Urothelium cell line (cell line): Measurements from ENCODE around the gene OGFR.
"Not testable (repeated sequence)": the region's sequence is repeated elsewhere in the genome, so short reads cannot be mapped to it uniquely, and the experiment has no call there.

Source experiments
- DNase-seq: peaks from one replicate; pipeline ENCODE4 v3.0.0; 2011; ENCODE audit warnings: low spot score, mixed read lengths
- FAIRE-seq: peaks from 2 replicates; lab custom pipeline; 2011; peaks lifted over from hg19 to GRCh38; lab: Jason Lieb, UNC

The OGFR gene

GRCh38 chr20:62836967-62837490, 32.4 kb downstream of the OGFR start:
- no peak for FAIRE-seq

GRCh38 chr20:62837790-62838127, 33.1 kb downstream of the OGFR start:
- FAIRE-seq (no peak), DNase-seq (no peak)

More at GRCh38 chr20:62836967-62837490, 32.4 kb downstream of the OGFR start:
- DNase-seq: no peak

DNA sequence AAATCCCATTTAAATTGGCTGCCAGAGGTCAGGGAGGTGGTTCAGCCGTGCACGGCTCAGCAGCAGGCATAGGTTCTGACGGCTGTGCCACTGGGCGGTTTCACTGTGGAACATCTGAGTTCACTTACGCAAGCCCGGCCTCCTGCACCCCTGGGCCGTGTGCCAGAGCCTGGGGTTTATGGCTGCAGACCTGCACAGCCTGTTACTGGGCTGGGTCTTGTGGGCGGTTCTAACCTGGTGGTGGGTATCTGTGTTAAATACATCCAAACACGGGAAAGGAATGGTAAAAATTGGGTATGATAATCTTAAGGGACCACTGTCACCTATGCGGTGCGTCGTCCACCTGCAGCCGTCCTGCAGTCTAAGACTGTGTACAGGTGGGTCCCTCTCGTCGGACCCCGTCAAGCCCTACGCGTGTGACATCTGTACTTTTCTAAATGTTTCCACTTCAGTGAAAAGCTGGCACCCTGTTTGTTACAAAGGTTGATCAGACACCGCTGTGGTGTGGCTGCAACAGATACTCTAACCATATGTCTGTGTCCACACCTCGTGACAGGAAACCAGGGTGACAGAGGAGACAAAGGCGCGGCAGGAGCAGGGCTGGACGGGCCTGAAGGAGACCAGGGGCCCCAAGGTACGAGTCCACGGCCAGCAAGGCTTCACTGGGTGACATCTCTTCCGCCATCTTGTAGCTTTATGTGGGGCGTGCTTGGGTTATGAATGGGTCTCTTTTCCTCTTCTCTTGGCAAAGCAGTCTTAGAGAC, 33.7 kb downstream of the OGFR start:
- no peak for DNase-seq
- FAIRE-seq: no peak

- no peak for DNase-seq
- FAIRE-seq: no peak
Measured at GRCh38 chr20:62839261-62839660, 34.6 kb downstream of the OGFR start.

- FAIRE-seq (no peak), DNase-seq (no peak)
Measured at GRCh38 chr20:62839816-62840215, 35.2 kb downstream of the OGFR start.

DNA sequence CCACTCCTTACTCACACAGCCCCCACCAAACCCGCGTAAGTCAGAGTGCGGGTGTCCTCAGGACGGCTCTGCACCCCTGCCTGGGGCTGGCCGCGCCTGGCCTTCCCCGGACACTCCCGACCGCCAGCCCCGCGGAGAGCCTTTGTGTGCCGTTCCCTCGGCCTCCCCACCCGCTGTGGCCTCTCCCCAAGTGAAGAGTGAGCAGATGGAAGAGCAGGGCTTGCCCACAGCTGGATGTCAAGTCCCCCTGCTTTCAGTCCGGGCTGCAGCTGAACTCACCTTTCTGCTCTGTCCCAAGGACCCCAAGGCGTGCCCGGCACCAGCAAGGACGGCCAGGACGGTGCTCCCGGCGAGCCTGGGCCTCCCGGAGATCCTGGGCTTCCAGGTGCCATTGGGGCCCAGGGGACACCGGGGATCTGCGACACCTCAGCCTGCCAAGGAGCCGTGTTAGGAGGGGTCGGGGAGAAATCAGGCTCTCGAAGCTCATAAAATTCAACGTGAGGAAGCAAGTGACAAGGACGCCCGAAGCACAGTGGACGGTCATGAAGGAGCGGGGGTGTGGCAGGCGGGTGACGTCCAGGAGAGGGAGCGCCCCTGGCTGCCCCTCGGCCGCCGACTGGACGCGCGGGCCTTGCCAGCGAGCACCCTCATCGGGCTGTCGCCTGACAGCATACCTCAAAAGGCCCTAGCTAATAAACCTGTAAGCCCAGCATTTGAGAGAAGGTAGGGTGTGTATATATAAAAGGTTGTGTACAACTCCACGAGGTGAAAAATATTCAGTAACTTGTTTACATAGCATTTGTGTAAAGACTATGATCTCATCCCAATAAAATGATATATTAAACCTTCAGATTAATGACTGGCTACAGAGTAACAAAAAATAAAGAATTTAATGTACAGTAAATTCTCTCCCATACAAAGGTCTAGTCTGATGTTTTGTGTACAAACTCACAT, 35.9 kb downstream of the OGFR start:
- no peak for FAIRE-seq
- DNase-seq: no peak

DNA sequence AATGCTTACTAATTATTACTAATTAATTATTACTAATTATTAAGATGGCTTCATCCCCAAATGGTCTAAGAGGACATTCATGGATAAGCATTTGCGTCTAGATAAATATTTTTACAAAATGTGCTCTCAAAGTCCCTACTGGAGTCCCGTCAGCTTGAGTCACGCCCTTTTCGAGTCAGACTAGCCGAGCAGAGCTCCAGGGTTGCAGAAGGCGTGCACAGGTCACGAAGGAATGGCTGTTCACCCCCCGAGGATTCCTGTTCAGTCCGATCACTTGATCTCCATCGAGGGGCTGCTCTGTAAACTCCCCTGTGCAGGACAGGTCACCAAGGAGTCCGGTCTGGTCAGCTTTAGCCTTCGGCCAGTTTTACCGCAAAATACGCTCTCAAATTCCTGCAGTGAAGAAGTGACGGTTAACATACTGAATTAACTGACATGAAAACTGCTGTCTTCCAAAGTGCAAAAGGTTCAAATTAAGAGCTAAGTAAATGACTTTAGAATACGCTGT, 37.1 kb downstream of the OGFR start:
- FAIRE-seq: no peak
- no peak for DNase-seq

DNA sequence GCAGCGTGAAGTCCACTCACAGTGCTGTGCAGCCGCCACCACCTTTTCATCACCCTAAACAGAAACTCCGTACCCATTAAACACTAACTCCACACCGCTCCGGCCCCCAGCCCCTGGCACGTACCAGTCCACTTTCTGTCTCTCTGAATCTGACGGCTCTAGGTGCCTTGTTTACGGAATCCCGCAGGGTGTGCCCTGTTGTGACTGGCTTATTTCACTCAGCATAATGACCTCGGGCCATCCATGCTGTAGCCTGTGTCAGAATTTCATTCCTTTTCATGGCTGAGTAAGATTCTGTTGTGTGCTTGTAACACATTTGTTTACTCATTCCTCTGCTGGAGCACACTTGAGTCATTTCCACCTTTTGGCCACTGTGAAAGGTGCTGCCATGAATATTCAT, 39.0 kb downstream of the OGFR start:
- FAIRE-seq (no peak), DNase-seq (no peak)

DNA sequence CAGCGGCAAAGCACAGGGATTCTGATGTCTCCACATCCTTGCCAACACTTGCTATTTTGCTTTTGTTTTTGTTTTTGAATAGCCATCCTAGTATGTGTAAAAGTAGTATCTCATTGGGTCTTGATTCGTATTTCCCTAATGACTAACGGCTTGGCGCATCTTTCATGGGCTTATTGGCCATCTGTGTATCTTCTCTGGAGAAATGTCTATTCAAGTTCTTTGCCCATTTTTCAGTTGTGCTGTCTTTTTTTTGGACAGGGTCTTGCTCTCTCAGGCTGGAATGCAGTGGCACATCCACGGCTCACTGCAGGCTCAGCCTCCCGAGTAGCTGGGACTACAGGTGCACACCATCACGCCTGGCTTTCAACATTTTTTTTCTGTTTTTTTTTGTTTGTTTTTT, 39.5 kb downstream of the OGFR start:
- FAIRE-seq (no peak), DNase-seq (no peak)

DNA sequence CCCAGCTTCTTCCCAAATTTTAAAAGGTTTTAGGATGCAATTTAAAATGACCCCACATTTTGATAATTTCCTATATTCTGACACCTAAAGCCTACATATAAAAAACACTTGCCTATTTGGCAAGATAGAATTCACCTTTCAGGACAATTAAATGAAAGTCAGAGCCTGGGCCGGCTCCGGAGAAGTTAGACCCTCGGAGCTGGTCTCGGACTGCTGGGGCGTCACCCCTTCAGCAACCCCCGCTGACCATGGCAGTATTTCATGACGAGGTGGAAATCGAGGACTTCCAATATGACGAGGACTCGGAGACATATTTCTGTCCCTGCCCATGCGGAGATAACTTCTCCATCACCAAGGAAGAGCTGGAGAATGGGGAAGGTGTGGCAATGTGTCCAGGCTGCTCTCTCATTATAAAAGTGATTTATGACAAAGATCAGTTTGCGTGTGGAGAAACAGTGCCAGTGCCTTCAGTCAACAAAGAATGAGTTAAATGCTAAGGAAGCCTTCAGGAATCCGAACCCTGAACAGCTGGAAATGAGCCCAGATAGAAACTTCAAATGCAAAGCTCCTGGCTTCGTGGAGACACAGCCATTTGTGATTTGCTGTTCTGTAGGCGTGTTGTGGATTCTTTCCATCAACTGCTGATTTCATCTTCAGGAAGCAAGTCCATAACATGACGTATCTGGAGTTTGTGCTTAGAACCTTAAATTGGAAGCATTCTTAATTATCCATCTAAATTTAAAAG, 41.0 kb downstream of the OGFR start:
- no peak for FAIRE-seq

DNA sequence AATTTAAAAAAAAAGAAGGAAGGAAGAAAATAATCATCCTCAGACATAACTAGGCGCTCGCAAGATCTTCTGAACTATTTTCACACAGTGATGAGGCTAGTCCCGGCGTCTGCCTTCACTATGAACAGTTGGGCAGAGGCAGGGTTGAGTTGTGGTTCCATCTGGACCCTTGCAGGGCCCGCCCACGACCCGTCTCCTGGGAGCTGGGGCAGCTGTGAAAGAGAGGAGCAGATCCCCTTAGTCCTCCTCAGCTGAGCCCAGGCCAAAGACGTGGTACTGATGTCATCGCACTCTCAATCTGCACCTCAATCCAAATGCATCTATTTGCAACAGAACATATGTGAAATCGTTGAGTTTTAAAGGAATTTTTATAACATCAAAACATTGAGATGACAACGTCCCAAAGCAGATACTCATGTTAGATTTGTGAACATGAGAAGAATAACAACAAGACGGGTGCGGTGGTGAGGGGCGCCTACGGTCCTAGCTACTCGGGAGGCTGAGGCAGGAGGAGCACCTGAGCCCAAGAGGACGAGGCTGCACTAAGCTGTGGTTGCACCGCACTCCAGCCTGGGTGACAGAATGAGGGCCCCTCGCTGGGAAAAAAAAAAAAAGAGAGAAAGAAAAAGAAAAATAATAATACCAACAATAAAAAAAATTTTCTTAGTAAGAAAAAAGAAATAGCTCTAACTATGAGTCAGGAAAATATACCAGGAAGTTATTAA, 41.7 kb downstream of the OGFR start:
- no peak for FAIRE-seq
- DNase-seq: no peak

More for the DNA sequence above, 41.0 kb downstream of the OGFR start:
- DNase-seq: no peak

DNA sequence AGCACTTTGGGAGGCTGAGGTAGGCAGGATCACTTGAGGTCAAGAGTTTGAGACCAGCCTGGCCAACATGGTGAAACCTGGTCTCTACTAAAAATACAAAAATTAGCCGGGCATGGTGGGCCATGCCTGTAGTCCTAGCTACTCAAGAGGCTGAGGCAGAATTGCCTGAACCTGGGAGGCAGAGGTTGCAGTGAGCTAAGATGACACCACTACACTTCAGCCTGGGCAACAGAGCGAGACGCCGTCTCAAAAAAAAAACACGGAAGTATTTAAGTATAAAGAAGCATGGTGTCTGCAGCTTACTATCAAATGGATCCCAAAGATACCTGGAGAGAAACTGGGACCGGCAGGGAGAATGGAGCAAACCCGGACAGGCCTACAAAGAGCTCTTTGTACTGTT, 44.3 kb downstream of the OGFR start:
- FAIRE-seq, DNase-seq: not testable (repeated sequence)

DNA sequence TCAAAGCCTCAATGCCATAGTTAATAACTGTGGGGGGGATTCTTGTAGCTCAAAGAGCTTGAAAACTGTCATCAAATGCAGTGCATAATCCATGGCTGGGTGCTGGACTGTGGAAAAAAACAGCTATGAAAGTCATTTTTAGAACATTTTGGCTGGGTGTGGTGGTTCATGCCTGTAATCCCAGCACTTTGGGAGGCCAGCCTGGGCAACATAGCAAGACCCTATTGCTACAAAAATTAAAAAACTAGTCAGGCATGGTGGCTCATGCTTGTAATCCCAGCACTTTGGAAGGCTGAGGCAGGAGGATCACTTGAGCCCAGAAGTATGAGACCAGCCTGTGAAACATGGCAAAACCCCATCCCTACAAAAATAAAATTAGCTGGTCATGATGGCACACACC, 44.8 kb downstream of the OGFR start:
- FAIRE-seq (no peak), DNase-seq (no peak)

- FAIRE-seq: no peak
Measured at GRCh38 chr20:62850333-62850974, 45.8 kb downstream of the OGFR start.

DNA sequence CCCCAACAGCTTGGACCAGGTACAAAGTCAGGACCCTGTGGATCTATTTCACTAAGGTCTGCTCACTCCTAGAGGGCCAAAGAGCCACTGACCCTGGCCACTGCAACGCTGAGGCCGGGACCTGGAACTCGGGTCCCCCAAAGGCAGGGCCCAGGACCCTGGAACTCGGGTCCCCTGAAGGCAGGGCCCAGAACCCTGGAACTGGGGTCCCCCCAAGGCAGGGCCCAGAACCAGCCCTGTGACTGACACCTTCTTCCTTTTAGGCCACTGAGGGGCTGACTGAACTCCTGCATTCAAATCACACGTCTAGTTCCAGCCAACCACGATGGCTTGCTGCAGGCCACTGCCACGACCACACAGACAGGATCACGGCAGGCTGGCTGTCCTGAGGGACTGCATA, 47.6 kb downstream of the OGFR start:
- no peak for DNase-seq
- no peak for FAIRE-seq

More at GRCh38 chr20:62850333-62850974, 45.8 kb downstream of the OGFR start:
- DNase-seq: no peak

DNA sequence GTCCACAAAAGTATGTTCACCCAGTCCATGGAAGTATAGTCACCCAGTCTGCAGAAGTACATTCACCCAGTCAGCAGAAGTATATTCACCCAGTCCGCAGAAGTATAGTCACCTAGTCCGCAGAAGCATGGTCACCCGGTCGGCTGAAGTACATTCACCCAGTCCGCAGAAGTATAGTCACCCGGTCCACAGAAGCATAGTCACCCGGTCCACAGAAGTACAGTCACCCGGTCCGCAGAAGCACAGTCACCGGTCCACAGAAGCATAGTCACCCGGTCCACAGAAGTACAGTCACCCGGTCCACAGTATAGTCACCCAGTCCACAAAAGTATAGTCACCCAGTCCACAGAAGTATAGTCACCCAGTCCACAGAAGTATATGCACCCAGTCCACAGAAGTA, 48.2 kb downstream of the OGFR start:
- no peak for DNase-seq
- FAIRE-seq: no peak

- FAIRE-seq, DNase-seq: not testable (repeated sequence)
Measured at GRCh38 chr20:62853304-62853703, 48.7 kb downstream of the OGFR start.

DNA sequence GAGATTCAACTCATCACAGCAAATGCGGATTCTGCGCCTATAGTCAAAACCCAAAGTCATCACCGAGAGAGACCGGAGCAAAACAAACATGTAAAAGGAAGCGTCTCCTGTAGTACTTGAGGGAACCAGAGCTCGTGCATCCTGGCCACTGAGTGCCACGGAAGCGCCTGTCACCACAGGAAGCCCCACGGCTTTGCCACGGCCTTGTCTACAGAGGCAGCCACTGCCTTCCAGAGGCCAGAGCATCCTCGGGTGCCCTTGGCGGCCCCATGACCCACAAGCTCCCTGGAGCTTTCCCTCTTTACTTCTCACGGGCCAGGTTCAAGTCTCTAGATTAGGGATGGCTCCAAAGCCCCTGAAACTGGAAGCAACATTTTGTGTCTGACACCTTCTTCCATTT, 49.5 kb downstream of the OGFR start:
- FAIRE-seq (no peak), DNase-seq (no peak)

DNA sequence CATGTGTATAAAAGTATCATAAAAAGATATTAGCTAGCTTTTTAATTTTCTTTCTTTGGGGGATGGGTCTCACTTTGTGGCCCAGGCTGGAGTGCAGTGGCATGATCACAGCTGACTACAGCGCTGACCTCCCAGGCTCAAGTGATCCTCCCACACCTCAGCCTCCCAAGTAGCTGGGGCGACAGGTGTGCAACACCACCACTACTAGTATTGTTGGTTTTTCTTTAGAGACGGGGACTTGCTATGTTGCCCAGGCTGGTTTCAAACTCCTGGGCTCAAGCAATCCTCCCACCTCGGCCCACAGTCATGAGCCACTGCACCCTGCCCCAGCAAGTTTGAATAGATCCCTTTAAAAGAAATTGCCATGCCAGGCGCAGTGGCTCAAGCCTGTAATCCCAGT, 50.5 kb downstream of the OGFR start:
- FAIRE-seq (no peak), DNase-seq (no peak)
